Endothelial cell of umbilical vein (primary cell): Measurements from ENCODE around the gene YWHAE. TPM values are rescaled to one million over a fixed set of nuclear protein-coding genes. Genes with fewer than 3 reads are reported as not detected.
A peak's percentile ranks its signal among the peaks of the same experiment; 100 is the strongest.
"Not testable (repeated sequence)": the region's sequence is repeated elsewhere in the genome, so short reads cannot be mapped to it uniquely, and the experiment has no call there.

Experiments used
- BruUV-seq: library from RNA; stranded (reverse); fragments of 400-500 nt; replicated peaks from 2 replicates; lab custom pipeline; 2021; lab: Mats Ljungman, UMichigan
- CTCF ChIA-PET: fragments of 300-600, 350-600 bp; sonication (Branson Sonifier 250); formaldehyde crosslinking; loops from one replicate; lab custom pipeline; 2021; ENCODE audit warnings: antibody characterized with exemption, inconsistent platforms; lab: Charles Lee
- POLR2A ChIA-PET: fragments of 300-600, 350-600 bp; sonication (Branson Sonifier 250); formaldehyde crosslinking; loops from one replicate; lab custom pipeline; 2021; ENCODE audit warnings: antibody characterized with exemption, inconsistent platforms; lab: Charles Lee
- DNase-seq: peaks from one replicate; pipeline ENCODE4 v3.0.0-alpha.2; 2011; ENCODE audit warnings: low read depth, low spot score
- FAIRE-seq: peaks from 2 replicates; lab custom pipeline; 2011; peaks lifted over from hg19 to GRCh38; lab: Jason Lieb, UNC
- H2AFZ ChIP-seq: 2 replicates; pipeline ENCODE4 v1.6.0; 2012; ENCODE audit warnings: low read depth, low read length, control low read depth, inconsistent platforms
- H3K27ac ChIP-seq: 2 replicates; pipeline ENCODE4 v1.5.1; 2011; ENCODE audit warnings: low read depth, mild to moderate bottlenecking, control low read depth, low read length, moderate library complexity; ENCODE audit not compliant: insufficient read depth
- H3K27me3 ChIP-seq, 2 experiments: 2 replicates each; pipeline versions ENCODE4 v1.6.0 to v1.6.1; 2011; ENCODE audit warnings: low read length in 2 of 2, mixed read lengths in 1 of 2; ENCODE audit not compliant: control insufficient read depth in 2 of 2, insufficient read depth in 2 of 2
- H3K36me3 ChIP-seq, 2 experiments: 2 replicates in 1 of 2; 3 replicates in 1 of 2; pipeline ENCODE4 v1.5.1; 2011; ENCODE audit warnings: low read length in 2 of 2, mild to moderate bottlenecking in 1 of 2, moderate library complexity in 1 of 2; ENCODE audit not compliant: control insufficient read depth in 2 of 2, insufficient read depth in 2 of 2; ENCODE audit errors: extremely low read depth in 1 of 2
- H3K4me1 ChIP-seq: 3 replicates; pipeline ENCODE4 v1.5.1; 2011; ENCODE audit warnings: mild to moderate bottlenecking, low read length; ENCODE audit not compliant: control insufficient read depth, insufficient read depth; ENCODE audit errors: extremely low read depth
- H3K4me2 ChIP-seq: 2 replicates; pipeline ENCODE4 v1.6.1; 2011; ENCODE audit warnings: low read length, control low read depth, mixed read lengths; ENCODE audit not compliant: insufficient read depth
- H3K4me3 ChIP-seq, 3 experiments: fragments of 200-600 bp in 1 of 3; sonication (generic), shearing (Covaris generic) in 1 of 3; replicated peaks in 1 of 3; 2 replicates each; pipeline ENCODE4 v1.5.1; 2011 to 2016; ENCODE audit warnings: control low read depth in 3 of 3, low read length in 3 of 3, mild to moderate bottlenecking in 2 of 3, inconsistent platforms in 1 of 3, low read depth in 1 of 3, moderate library complexity in 1 of 3; ENCODE audit not compliant: insufficient read depth in 1 of 3
- H3K79me2 ChIP-seq: 2 replicates; pipeline ENCODE4 v1.6.0; 2012; ENCODE audit warnings: low read length, inconsistent platforms; ENCODE audit not compliant: control insufficient read depth, insufficient read depth
- H3K9ac ChIP-seq: replicated peaks from 2 replicates; pipeline ENCODE3; 2011; ENCODE audit warnings: low read length, control low read depth; ENCODE audit not compliant: insufficient read depth; ENCODE audit errors: extremely low read depth
- H3K9me1 ChIP-seq: replicated peaks from 3 replicates; pipeline ENCODE4 v1.6.0; 2011; ENCODE audit warnings: mild to moderate bottlenecking, low read length; ENCODE audit not compliant: control insufficient read depth, insufficient read depth; ENCODE audit errors: extremely low read depth
- H3K9me3 ChIP-seq: replicated peaks from 2 replicates; pipeline ENCODE4 v1.5.1; 2012; ENCODE audit warnings: low read length, inconsistent platforms; ENCODE audit not compliant: control insufficient read depth, insufficient read depth
- H4K20me1 ChIP-seq: replicated peaks from 2 replicates; pipeline ENCODE3; 2011; ENCODE audit warnings: mild to moderate bottlenecking, low read length; ENCODE audit not compliant: control insufficient read depth, insufficient read depth; ENCODE audit errors: extremely low read depth
- EZH2 ChIP-seq: IDR thresholded peaks from 2 replicates; pipeline ENCODE4 v1.6.1; 2012; ENCODE audit warnings: borderline replicate concordance, low read depth, mild to moderate bottlenecking, moderate library complexity, low read length, inconsistent platforms; ENCODE audit not compliant: severe bottlenecking
- POLR2A ChIP-seq: IDR thresholded peaks from 2 replicates; pipeline ENCODE4 v1.6.1; 2012; ENCODE audit warnings: low read depth, mild to moderate bottlenecking, control low read depth, low read length
- dilution Hi-C: fragments of 300-500 bp; cut with MboI; formaldehyde crosslinking; loops from one replicate; pipeline ENCODE4 v1.15.0; 2019; ENCODE audit warnings: low sequenced_read_pairs; ENCODE audit not compliant: extremely low pct_ligation_motif_present
- intact Hi-C: fragments of 100-400 bp; cut with micrococcal nuclease; formaldehyde crosslinking; loops from one replicate; pipeline ENCODE4 v1.10.0; 2022
- polyA plus RNA-seq, 4 experiments: library from polyadenylated mRNA; depleted of rRNA in 3 of 4; stranded (reverse) in 3 of 4; unstranded in 1 of 4; fragments of >200 nt; gene quantifications; 2 replicates each; pipeline versions ENCODE4 v1.2.1 to v1.2.3, GENCODE V29; 2011 to 2012; ENCODE audit warnings: missing spikeins in 1 of 4
- total RNA-seq: library from RNA; stranded (reverse); gene quantifications from 2 replicates; pipeline ENCODE4 v1.2.3, GENCODE V29; 2021

YWHAE gene
- total and polyA plus RNA-seq, 2 donors (not counting 3 experiments of a cell fraction or from before 2014, with no cell fraction given) = 396 to 819 TPM

DNA sequence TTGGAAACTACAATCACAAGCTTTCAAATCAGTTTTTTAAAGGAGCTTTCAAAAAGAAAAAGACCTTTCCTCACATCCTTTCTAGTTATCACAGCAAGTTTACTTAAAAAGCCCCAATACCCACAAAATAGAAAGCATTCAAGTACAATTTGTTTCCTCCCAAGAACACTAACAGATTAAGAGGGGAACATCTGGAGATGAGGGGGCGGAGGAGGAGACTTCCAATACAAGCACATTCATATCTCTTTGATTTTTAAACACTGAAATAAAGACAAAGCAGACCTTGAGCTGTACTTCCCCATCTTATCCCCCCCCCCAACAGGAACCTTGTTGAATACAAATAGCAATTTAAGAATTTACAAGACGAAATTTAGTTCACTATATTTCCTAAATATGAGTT, 2.0 kb downstream of the YWHAE start:
- Histone ChIP-seq H3K4me2 (peak overlapping the region; percentile 100), H3K9ac (peak overlapping the region; percentile 93), H3K36me3 (no peaks in the 10 kb centered on the region), H3K27me3 (no peaks in the 10 kb centered on the region), H3K79me2 (peaks cover 69% of the 10 kb centered on the region), H3K4me1 (peaks cover 17% of the 10 kb centered on the region), H3K27ac (peak overlapping the region; percentile 86), H3K9me3 (no peaks in the 10 kb centered on the region), H4K20me1 (peaks cover 13% of the 10 kb centered on the region), H2AFZ (no peak overlapping the region), H3K9me1 (no peaks in the 10 kb centered on the region), H3K4me3 (peak overlapping the region; percentile 53 to 99 (median 77))
- dilution Hi-C loops = no loop called here
- TF ChIP-seq POLR2A (no peak), EZH2 (no peak)
- ChIA-PET POLR2A (interaction anchor here (0.6 to 1.5 kb wide), 2 partner anchors 32 to 37 kb away, joined by 3 to 4 read pairs; no protein-coding TSS in a partner anchor), CTCF (interaction anchor here (3.3 kb wide), 1 partner anchor 31 kb away, joined by 39 read pairs; no protein-coding TSS in a partner anchor)
- FAIRE-seq (no peak), DNase-seq (no peak)
- intact Hi-C loops = loop anchor here (2.0 kb wide), 1 partner anchor 33 kb away; no protein-coding TSS in a partner anchor
- BruUV-seq = no TSS peak

DNA sequence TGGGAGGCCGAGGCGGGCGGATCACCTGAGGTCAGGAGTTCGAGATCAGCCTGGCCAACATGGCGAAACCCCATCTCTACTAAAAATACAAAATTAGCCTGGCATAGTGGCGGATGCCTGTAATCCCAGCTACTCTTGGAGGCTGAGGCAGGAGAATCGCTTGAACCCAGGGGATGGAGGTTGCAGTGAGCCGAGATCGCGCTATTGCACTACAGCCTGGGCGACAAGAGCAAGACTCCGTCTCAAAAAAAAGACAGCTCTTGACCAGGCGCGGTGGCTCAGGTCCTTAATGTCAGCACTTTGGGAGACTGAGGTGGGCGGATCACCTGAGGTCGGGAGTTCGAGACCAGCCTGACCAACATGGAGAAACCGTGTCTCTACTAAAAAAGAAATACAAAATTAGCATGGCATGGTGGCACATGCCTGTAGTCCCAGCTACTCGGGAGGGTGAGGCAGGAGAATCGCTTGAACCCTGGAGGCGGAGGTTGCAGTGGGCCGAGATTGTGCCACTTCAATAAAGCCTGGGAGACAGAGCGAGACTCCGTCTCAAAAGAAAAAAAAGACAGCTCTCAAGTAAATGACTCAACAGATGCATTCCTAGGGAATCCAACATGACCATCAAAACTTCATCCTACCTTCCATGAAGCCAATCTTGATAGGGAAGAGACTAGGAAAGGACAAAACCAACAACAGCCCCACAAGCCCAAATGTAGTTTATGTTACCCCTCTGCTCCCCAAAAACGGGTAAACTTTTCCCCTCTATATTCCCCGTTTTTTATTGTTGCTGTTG, 4.0 kb downstream of the YWHAE start:
- H3K36me3 ChIP-seq, H2AFZ ChIP-seq, H3K4me3 ChIP-seq, DNase-seq, dilution Hi-C loops, BruUV-seq, H3K9me3 ChIP-seq, H3K9ac ChIP-seq, H3K4me2 ChIP-seq, H3K27ac ChIP-seq, H3K27me3 ChIP-seq, H3K9me1 ChIP-seq, FAIRE-seq, intact Hi-C loops: not testable (repeated sequence)
- H4K20me1 ChIP-seq = peaks cover 28% of the 10 kb centered on the region
- ChIA-PET POLR2A (interaction anchor here (1.5 kb wide), 1 partner anchor 10 kb away, joined by 4 read pairs; no protein-coding TSS in a partner anchor), CTCF (interaction anchor here (1.9 to 3.3 kb wide), 2 partner anchors 25 to 29 kb away, joined by 5 to 39 read pairs; no protein-coding TSS in a partner anchor)
- H3K4me1 ChIP-seq = peaks cover 24% of the 10 kb centered on the region
- peaks cover 89% of the 10 kb centered on the region for H3K79me2 ChIP-seq
